GM12878 (cell line): ENCODE results near the gene PKN3. TPM values are rescaled to one million over a fixed set of nuclear protein-coding genes. Genes with fewer than 3 reads are reported as not detected.

ENCODE experiments used
- ATAC-seq: fragments of 200-7000 bp; cut with Tn5 transposase; 3 replicates; pipeline ENCODE4 v1.9.1; 2020; ENCODE audit warnings: mild to moderate bottlenecking, moderate library complexity
- BruUV-seq: library from RNA; stranded (reverse); fragments of 400-500 nt; replicated peaks from 2 replicates; lab custom pipeline; 2021; lab: Mats Ljungman, UMichigan
- CTCF ChIA-PET: fragments of 300-600 bp; sonication (Branson Sonifier 250); formaldehyde crosslinking; extraction: SDS; loops from one replicate; lab custom pipeline; 2021; ENCODE audit warnings: inconsistent platforms; lab: Yijun Ruan, JAX
- POLR2A ChIA-PET: fragments of 350-600 bp; formaldehyde crosslinking; extraction: SDS; loops from one replicate; lab custom pipeline; 2021; ENCODE audit warnings: inconsistent platforms; lab: Charles Lee
- RAD21 ChIA-PET: fragments of 300-600 bp; sonication (Branson Sonifier 250); formaldehyde crosslinking; loops from one replicate; lab custom pipeline; 2023; ENCODE audit warnings: antibody characterized with exemption; ENCODE audit not compliant: unreplicated experiment; lab: Charles Lee
- SMC1A ChIA-PET: fragments of 300-600 bp; sonication (Branson Sonifier 250); formaldehyde crosslinking; loops from one replicate; lab custom pipeline; 2023; ENCODE audit not compliant: unreplicated experiment, uncharacterized antibody; lab: Charles Lee
- DNase-seq: peaks from one replicate; pipeline ENCODE4 v3.0.0-alpha.2; 2011; ENCODE audit warnings: low read depth, low spot score
- FAIRE-seq: peaks from 3 replicates; lab custom pipeline; 2011; peaks lifted over from hg19 to GRCh38; lab: Jason Lieb, UNC
- H2AFZ ChIP-seq: 2 replicates; pipeline ENCODE4 v1.6.0; 2011; ENCODE audit warnings: low read depth, low read length, control low read depth; ENCODE audit not compliant: control insufficient read depth
- H3K27ac ChIP-seq: 2 replicates; pipeline ENCODE4 v1.5.1; 2011; ENCODE audit warnings: control low read depth; ENCODE audit not compliant: control insufficient read depth, insufficient read depth
- H3K27me3 ChIP-seq, 2 experiments: replicated peaks in 1 of 2; 2 replicates each; pipeline versions ENCODE4 v1.6.0 to v1.6.1; 2011; ENCODE audit warnings: low read length in 1 of 2; ENCODE audit not compliant: control insufficient read depth in 2 of 2, insufficient read depth in 2 of 2
- H3K36me3 ChIP-seq, 2 experiments: 2 replicates each; pipeline ENCODE4 v1.5.1; 2011; ENCODE audit warnings: low read length in 1 of 2; ENCODE audit not compliant: control insufficient read depth in 2 of 2, insufficient read depth in 2 of 2
- H3K4me1 ChIP-seq: 2 replicates; pipeline ENCODE4 v1.6.1; 2011; ENCODE audit warnings: mild to moderate bottlenecking, low read length, moderate library complexity, mixed read lengths; ENCODE audit not compliant: control insufficient read depth, insufficient read depth
- H3K4me2 ChIP-seq: 2 replicates; pipeline ENCODE4 v1.6.0; 2011; ENCODE audit warnings: control low read depth; ENCODE audit not compliant: control insufficient read depth, insufficient read depth
- H3K4me3 ChIP-seq: fragments of 200-600 bp; sonication (generic); 2 replicates; pipeline ENCODE4 v1.5.1; 2016
- H3K79me2 ChIP-seq: 2 replicates; pipeline ENCODE4 v1.6.0; 2011; ENCODE audit warnings: low read length; ENCODE audit not compliant: control insufficient read depth, insufficient read depth
- H3K9ac ChIP-seq: 2 replicates; pipeline ENCODE4 v1.8.0; 2011; ENCODE audit warnings: low read length, control low read depth, mixed read lengths; ENCODE audit not compliant: control insufficient read depth, insufficient read depth
- H3K9me3 ChIP-seq: replicated peaks from 3 replicates; pipeline ENCODE4 v1.5.1; 2011; ENCODE audit warnings: mild to moderate bottlenecking, low read length; ENCODE audit not compliant: control insufficient read depth, insufficient read depth
- H4K20me1 ChIP-seq: 2 replicates; pipeline ENCODE4 v1.6.0; 2011; ENCODE audit not compliant: control insufficient read depth, insufficient read depth
- CBFB ChIP-seq: IDR thresholded peaks from 2 replicates; pipeline ENCODE4 v1.6.1; 2016; ENCODE audit warnings: antibody characterized with exemption, low read depth
- ETV6 ChIP-seq, 2 experiments: fragments of 450-650 bp in 1 of 2; IDR thresholded peaks in 1 of 2; conservative IDR thresholded peaks in 1 of 2; 2 replicates each; pipeline ENCODE4 v1.6.1; 2014; ENCODE audit warnings: antibody characterized with exemption in 1 of 2, borderline replicate concordance in 1 of 2, low read depth in 1 of 2, mild to moderate bottlenecking in 1 of 2, moderate library complexity in 1 of 2
- MTA3 ChIP-seq: IDR thresholded peaks from 2 replicates; pipeline ENCODE4 v1.6.1; 2012; ENCODE audit warnings: low read length, inconsistent platforms, borderline replicate concordance
- PAX8 ChIP-seq: fragments of 450-650 bp; IDR thresholded peaks from 2 replicates; pipeline ENCODE4 v1.6.1; 2017; ENCODE audit warnings: mild to moderate bottlenecking, moderate library complexity
- POLR2A ChIP-seq: IDR thresholded peaks from 2 replicates; pipeline ENCODE4 v1.6.1; 2011; ENCODE audit warnings: low read depth, mild to moderate bottlenecking, low read length
- SIN3A ChIP-seq: IDR thresholded peaks from 2 replicates; pipeline ENCODE4 v1.6.1; 2012; ENCODE audit warnings: low read depth, low read length, improper control_type of control experiment
- ZNF384 ChIP-seq: IDR thresholded peaks from 2 replicates; pipeline ENCODE4 v1.6.1; 2012; ENCODE audit warnings: low read depth, mild to moderate bottlenecking, low read length, improper control_type of control experiment, borderline replicate concordance
- ZZZ3 ChIP-seq: IDR thresholded peaks from 2 replicates; pipeline ENCODE4 v1.6.1; 2011; ENCODE audit warnings: low read depth; ENCODE audit not compliant: control insufficient read depth, insufficient read length
- WGBS: methylation state at CpG from one replicate; pipeline ENCODE4 v1.1.6; 2016; ENCODE audit warnings: low lambda C conversion rate; ENCODE audit not compliant: insufficient replicate concordance, insufficient coverage; ENCODE audit errors: missing lambda C conversion rate; 5-methylcytosine and 5-hydroxymethylcytosine counted together
- in situ Hi-C: fragments of 300-500 bp; cut with MboI; formaldehyde crosslinking; loops from 9 replicates; pipeline ENCODE4 v1.14.3; 2018; ENCODE audit warnings: mixed read lengths
- intact Hi-C: fragments of 100-400 bp; cut with micrococcal nuclease; formaldehyde crosslinking; loops from one replicate; pipeline ENCODE4 v1.14.2; 2022; ENCODE audit not compliant: unreplicated experiment
- polyA plus RNA-seq, 11 experiments: library from polyadenylated mRNA; depleted of rRNA in 4 of 11; unstranded in 6 of 11; stranded (reverse) in 5 of 11; fragments of >200 nt; fragmentation: Nextera tagmentation in 4 of 11; fragmentation: Illumina TruSeq in 1 of 11; extraction: Ambion mirVana in 4 of 11; extraction: Trizol in 1 of 11; gene quantifications; 1 replicate in 1 of 11; 2 replicates in 10 of 11; pipeline versions ENCODE4 v1.2.1 to v1.2.3, GENCODE V29; 2011 to 2016; ENCODE audit warnings: inconsistent platforms in 2 of 11, missing spikeins in 2 of 11, low read depth in 1 of 11
- total RNA-seq, 4 experiments: library from RNA; depleted of rRNA in 3 of 4; stranded (reverse); fragments of >200 nt in 3 of 4; fragmentation: Illumina TruSeq in 1 of 4; extraction: Trizol in 1 of 4; gene quantifications; 2 replicates each; pipeline versions ENCODE4 v1.2.1 to v1.2.3, GENCODE V29; 2013 to 2021

PKN3 gene
- total and polyA plus RNA-seq, 10 of the 15 experiments (the other 5 are each of a cell fraction or from before 2014, with no cell fraction given): 0.35 to 11.0 (median 3.3) TPM

DNA sequence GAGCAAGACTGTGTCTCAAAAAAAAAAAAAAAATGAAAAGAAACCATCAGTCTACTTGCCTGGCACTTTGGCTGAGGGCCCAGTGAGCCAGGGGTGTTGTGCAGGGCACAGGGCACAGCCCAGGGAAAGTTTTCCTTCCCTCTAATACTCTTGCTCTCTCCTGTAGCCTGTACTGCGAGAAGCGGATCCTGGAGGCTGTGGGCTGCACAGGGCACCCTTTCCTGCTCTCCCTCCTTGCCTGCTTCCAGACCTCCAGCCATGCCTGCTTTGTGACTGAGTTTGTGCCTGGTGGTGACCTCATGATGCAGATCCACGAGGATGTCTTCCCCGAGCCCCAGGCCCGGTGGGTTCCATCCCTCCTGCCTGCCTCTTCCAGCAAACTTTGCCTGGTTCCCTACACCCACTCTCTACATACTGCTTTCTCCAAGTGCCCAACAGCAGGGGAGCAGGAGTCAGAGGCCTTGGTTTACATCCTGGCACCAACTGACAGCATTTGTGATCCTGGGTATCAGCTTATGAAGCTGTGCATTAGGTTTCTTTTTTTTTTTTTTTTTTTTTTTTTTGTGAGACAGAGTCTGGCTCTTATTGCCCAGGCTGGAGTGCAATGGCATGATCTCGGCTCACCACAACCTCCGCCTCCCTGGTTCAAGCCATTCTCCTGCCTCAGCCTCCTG is 14.4 kb downstream of the PKN3 start:
- Histone ChIP-seq H3K9ac (no peak overlapping the region), H3K27ac (no peak overlapping the region), H3K4me2 (no peak overlapping the region), H2AFZ (no peak overlapping the region), H3K79me2 (no peaks in the 10 kb centered on the region), H3K9me3 (no peaks in the 10 kb centered on the region), H4K20me1 (no peaks in the 10 kb centered on the region), H3K4me3 (no peak overlapping the region), H3K27me3 (no peaks in the 10 kb centered on the region), H3K36me3 (peaks cover 0 to 4% of the 10 kb centered on the region in 2 experiments; a peak in 2 of 4 replicates), H3K4me1 (no peaks in the 10 kb centered on the region)
- WGBS: 91% methylated on average over 7 of the region's 7 CpGs
- DNase-seq: no peak
- no peak for FAIRE-seq
- CTCF ChIA-PET: no interaction called here
- intact Hi-C loops (no loop called here), in situ Hi-C loops (no loop called here)
- TF ChIP-seq ETV6 (conservative IDR thresholded peaks at IDR 0.05 in 1 of 2, IDR thresholded peaks at IDR 0.05 in 1 of 2; ENCODE audit: borderline replicate concordance in 1 of 2, low read depth in 1 of 2) (no peak), POLR2A (peak; percentile 46), ZNF384 (0 out of 2 replicates have a peak, but pooled peaks have one; percentile 15), PAX8 (no peak), SIN3A (no peak), MTA3 (no peak), CBFB (no peak)
- POLR2A ChIA-PET: interaction anchor here (0.7 kb wide), 3 partner anchors 41 to 74 kb away, joined by 4 to 5 read pairs (median 5); no protein-coding TSS in a partner anchor
- SMC1A ChIA-PET: no interaction called here
- RAD21 ChIA-PET: no interaction called here
- BruUV-seq: no TSS peak
- ATAC-seq: no peak; the same call in 2 of the 3 replicates

DNA sequence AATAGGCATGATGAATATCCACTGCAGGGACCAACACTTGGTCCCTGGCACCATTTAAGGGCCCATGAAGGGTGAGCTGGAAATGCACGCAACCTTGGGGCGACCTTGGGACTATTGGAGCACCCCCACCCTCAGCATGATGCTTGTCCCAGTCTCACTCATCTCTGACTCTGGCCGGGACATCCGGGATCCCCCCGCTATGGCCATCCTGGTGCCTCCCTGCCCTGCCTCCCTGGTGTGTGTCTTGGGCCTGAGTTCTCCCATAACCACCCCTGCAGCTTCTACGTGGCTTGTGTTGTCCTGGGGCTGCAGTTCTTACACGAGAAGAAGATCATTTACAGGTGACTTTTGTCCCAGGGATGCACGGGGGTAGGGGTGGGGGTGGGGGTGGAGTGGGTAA is 15.7 kb downstream of the PKN3 start:
- Histone ChIP-seq H3K4me3 (no peak overlapping the region), H3K4me1 (no peaks in the 10 kb centered on the region), H4K20me1 (no peaks in the 10 kb centered on the region), H3K27ac (no peak overlapping the region), H3K9me3 (no peaks in the 10 kb centered on the region), H2AFZ (no peak overlapping the region), H3K9ac (no peak overlapping the region), H3K4me2 (no peak overlapping the region), H3K36me3 (peaks cover 0 to 4% of the 10 kb centered on the region in 2 experiments; a peak in 2 of 4 replicates), H3K27me3 (no peaks in the 10 kb centered on the region), H3K79me2 (peaks cover 6% of the 10 kb centered on the region)
- DNase-seq (no peak), FAIRE-seq (no peak), ATAC-seq (no peak)
- CTCF ChIA-PET: interaction anchor here (0.8 kb wide), 1 partner anchor 100 kb away, joined by 3 read pairs; the partner anchor contains the start of gene ENDOG
- SMC1A ChIA-PET: no interaction called here
- TF ChIP-seq POLR2A: peak; percentile 35; the same call in 1 of the 2 replicates
- no peak for TF ChIP-seq ZZZ3
- POLR2A ChIA-PET: no interaction called here
- intact Hi-C loops: no loop called here
- in situ Hi-C loops: no loop called here
- RAD21 ChIA-PET: no interaction called here
- WGBS: 57% methylated on average over 8 of the region's 8 CpGs
- BruUV-seq: no TSS peak
